CD4-positive, alpha-beta T cell treated with Interleukin-6 for 4 hours (primary cell): ENCODE results near the gene EXOC6.
"Not testable (repeated sequence)": the region's sequence is repeated elsewhere in the genome, so short reads cannot be mapped to it uniquely, and the experiment has no call there.

Experiments
- DNase-seq: peaks from one replicate; pipeline ENCODE4 v3.0.0-alpha.2; 2020; ENCODE audit warnings: mixed read lengths

Gene EXOC6

DNA sequence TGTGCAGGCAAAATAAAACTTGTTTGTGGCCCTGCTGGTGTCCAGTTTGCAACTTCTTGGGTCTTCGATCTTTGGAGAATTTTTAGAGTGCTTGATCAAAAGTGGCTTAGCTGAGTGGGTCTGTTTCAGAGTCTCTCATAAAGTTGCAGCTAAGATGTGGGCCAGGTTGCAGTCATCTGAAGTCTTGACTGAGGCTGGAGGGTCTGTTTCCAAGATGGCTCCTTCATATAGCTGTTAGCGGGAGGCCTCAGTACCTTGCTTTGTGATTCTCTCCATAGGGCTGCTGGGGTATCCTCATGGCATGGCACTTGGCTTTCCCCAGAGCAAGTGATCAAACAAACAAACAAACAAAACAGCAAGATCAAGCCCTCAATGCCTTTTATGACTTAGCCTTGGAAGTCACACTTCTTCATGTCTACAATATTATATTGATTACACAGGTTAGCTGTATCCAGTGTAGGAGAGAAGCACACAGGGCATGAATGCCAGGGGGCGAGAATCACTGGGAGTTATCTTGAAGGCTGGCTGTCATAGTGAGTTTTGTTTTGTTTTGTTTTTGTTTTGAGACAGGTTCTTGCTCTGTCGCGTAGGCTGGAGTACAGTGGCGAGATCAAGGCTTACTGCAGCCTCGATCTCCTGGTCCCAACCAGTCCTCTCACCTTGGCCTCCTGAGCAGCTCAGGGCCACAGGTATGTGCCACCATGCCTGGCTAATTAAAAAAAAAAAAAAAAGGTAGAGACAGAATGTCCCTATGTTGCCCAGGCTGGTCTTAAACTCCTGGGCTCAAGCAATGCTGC lies 235.6 kb downstream of the EXOC6 start:
- no peak for DNase-seq

DNA sequence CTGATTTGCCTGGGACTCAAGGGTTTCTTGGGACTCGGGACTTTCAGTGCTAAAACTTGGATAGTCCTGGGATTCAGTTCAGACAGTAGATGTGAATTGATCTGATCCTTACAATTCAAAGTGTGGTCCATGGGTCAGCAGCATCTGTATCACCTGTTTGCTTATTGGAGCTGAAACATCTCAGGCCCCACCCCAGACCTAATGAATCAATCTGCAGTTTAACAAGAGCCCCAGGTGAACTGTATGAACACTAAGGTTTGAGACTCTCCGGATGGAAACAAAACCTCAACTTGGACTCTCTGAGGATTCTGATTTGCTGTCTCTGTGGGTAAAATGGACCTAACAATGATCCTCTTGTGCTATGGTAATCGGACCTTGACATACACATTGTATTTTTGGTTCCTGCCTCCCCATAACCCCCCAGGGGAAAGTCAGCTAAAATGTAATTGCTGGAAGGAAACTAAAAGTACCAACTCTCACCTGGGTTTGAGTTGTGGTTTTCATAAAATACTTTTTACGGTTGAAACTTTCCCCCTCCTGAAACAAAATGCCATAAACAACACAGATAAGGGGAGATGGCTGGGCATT lies 237.0 kb downstream of the EXOC6 start:
- DNase-seq = no peak

- DNase-seq = no peak
Observed at GRCh38 chr10:93086289-93086688, 238.0 kb downstream of the EXOC6 start.

GRCh38 chr10:93087846-93088245 lies 239.5 kb downstream of the EXOC6 start:
- DNase-seq = no peak

DNA sequence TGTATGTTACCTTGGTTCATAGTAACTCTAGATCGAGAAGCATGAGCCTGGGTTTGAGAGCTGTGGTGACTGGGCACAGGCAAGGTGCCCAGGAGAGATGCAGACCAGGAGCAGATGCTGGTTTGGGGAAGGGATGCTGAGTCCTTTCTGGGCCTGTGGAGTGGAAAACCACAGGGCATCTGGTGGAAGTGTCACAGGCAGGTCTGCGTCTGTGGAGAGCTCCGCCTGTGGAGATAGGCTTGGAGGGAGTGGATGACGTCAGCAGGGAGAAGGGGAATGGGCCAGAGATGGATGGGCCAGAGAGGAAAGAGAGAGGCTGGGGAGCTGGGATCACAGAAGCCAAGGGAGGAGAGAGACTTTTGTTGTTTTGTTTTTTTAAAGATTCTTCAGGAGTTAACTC lies 240.1 kb downstream of the EXOC6 start:
- no peak for DNase-seq

GRCh38 chr10:93090619-93091018 lies 242.3 kb downstream of the EXOC6 start:
- DNase-seq = no peak

GRCh38 chr10:93091960-93092359 lies 243.6 kb downstream of the EXOC6 start:
- DNase-seq = no peak

- DNase-seq = no peak
Observed at GRCh38 chr10:93095225-93095624, 246.9 kb downstream of the EXOC6 start.

GRCh38 chr10:93096901-93097300 lies 248.6 kb downstream of the EXOC6 start:
- no peak for DNase-seq

DNA sequence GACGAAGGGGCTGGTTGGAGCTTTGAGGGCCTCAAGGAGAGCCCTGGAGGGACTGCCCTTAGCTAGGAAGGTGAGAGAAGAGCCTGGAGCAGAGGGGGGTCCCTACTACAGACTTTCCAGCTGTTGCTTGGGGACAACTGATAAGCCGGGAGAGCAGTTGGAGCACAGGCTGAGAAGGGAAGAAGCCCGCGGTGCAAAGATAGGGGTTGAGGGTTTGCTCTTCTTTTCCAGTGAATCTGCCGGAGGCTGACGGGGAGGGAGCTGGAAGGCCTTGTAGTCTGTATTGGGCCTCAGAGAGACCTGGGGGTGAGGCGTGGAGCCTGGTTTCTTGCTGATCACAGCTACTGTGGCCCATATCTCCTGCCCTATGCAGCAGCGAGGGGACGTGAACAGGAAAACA lies 249.1 kb downstream of the EXOC6 start:
- no peak for DNase-seq

- no peak for DNase-seq
Observed at GRCh38 chr10:93098816-93099215, 250.5 kb downstream of the EXOC6 start.

GRCh38 chr10:93099670-93100069 lies 251.3 kb downstream of the EXOC6 start:
- DNase-seq = no peak

GRCh38 chr10:93101148-93101547 lies 252.8 kb downstream of the EXOC6 start:
- not testable (repeated sequence) for DNase-seq

DNA sequence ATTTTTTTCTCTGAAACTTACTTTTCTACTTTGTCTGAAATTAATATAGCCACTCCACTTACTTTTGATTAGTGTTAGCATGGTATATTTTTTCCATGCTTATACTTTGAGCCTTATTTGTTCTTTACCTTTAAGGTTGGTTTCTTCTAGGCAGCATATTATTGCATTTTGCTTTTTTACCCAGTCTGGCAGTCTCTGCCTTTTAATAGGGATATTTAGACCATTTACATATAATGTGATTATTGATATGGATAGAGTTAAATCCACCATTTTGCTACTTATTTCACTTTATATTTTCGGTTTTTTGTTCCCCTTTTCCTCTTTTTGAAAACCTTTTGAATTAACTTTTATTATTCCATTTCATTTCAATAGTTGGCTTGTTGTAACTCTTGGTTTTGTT lies 255.6 kb downstream of the EXOC6 start:
- DNase-seq = no peak

GRCh38 chr10:93106631-93107072 lies 258.3 kb downstream of the EXOC6 start:
- DNase-seq = no peak
